HK-2 (cell line): Measurements from ENCODE around the gene FBN2.
"Not testable (repeated sequence)": the region's sequence is repeated elsewhere in the genome, so short reads cannot be mapped to it uniquely, and the experiment has no call there.

ENCODE experiments used
- DNase-seq: peaks from one replicate; pipeline ENCODE4 v3.0.0-alpha.2; 2018; ENCODE audit not compliant: unreplicated experiment

FBN2 gene

GRCh38 chr5:128534726-128535125, 3.3 kb downstream of the FBN2 start:
- DNase-seq = no peak

- no peak for DNase-seq
Observed at GRCh38 chr5:128532776-128533175, 5.3 kb downstream of the FBN2 start.

GRCh38 chr5:128532127-128532526, 5.9 kb downstream of the FBN2 start:
- no peak for DNase-seq

GRCh38 chr5:128528637-128529255, 9.3 kb downstream of the FBN2 start:
- no peak for DNase-seq

- DNase-seq = no peak
Observed at GRCh38 chr5:128528126-128528525, 9.9 kb downstream of the FBN2 start.

GRCh38 chr5:128527077-128527476, 11.0 kb downstream of the FBN2 start:
- DNase-seq = no peak

- no peak for DNase-seq
Observed at GRCh38 chr5:128522336-128522735, 15.7 kb downstream of the FBN2 start.

GRCh38 chr5:128519827-128520226, 18.2 kb downstream of the FBN2 start:
- no peak for DNase-seq

GRCh38 chr5:128516978-128517377, 21.1 kb downstream of the FBN2 start:
- no peak for DNase-seq

- DNase-seq = no peak
Observed at GRCh38 chr5:128513806-128514205, 24.2 kb downstream of the FBN2 start.

- DNase-seq = no peak
Observed at GRCh38 chr5:128512894-128513293, 25.2 kb downstream of the FBN2 start.

- DNase-seq = no peak
Observed at GRCh38 chr5:128506643-128507042, 31.4 kb downstream of the FBN2 start.

- DNase-seq = not testable (repeated sequence)
Observed at GRCh38 chr5:128503727-128504126, 34.3 kb downstream of the FBN2 start.

GRCh38 chr5:128498844-128499455, 39.1 kb downstream of the FBN2 start:
- DNase-seq = no peak

GRCh38 chr5:128494516-128494915, 43.5 kb downstream of the FBN2 start:
- DNase-seq = no peak

GRCh38 chr5:128493657-128494329, 44.3 kb downstream of the FBN2 start:
- DNase-seq = no peak

- no peak for DNase-seq
Observed at GRCh38 chr5:128491291-128491690, 46.8 kb downstream of the FBN2 start.

GRCh38 chr5:128490761-128491160, 47.3 kb downstream of the FBN2 start:
- no peak for DNase-seq

- DNase-seq = no peak
Observed at GRCh38 chr5:128487041-128487440, 51.0 kb downstream of the FBN2 start.

GRCh38 chr5:128483738-128484137, 54.3 kb downstream of the FBN2 start:
- DNase-seq = no peak

GRCh38 chr5:128480906-128481633, 57.0 kb downstream of the FBN2 start:
- no peak for DNase-seq

- DNase-seq = no peak
Observed at GRCh38 chr5:128480158-128480557, 57.9 kb downstream of the FBN2 start.
